Large intestine (tissue), 3 donors: ENCODE results near the gene APRT. TPM values are rescaled to one million over a fixed set of nuclear protein-coding genes. Genes with fewer than 3 reads are reported as not detected.

Source experiments
- DNase-seq, 2 donors: peaks; one replicate each; pipeline versions ENCODE4 v3.0.0 to v3.0.0-alpha.2; 2013
- H3K27ac ChIP-seq: one replicate; pipeline ENCODE4 v1.5.1; 2013; ENCODE audit warnings: low read length
- H3K27me3 ChIP-seq: 2 replicates; pipeline ENCODE4 v1.6.1; 2013; ENCODE audit warnings: low read length; ENCODE audit not compliant: control insufficient read depth, insufficient read depth
- H3K36me3 ChIP-seq: 2 replicates; pipeline ENCODE4 v1.6.1; 2013; ENCODE audit warnings: low read length; ENCODE audit not compliant: control insufficient read depth, insufficient read depth
- H3K4me1 ChIP-seq: one replicate; pipeline ENCODE4 v1.6.1; 2013; ENCODE audit warnings: low read length; ENCODE audit not compliant: control insufficient read depth, insufficient read depth
- H3K4me3 ChIP-seq: one replicate; pipeline ENCODE4 v1.5.1; 2013; ENCODE audit warnings: low read length
- H3K9me3 ChIP-seq: one replicate; pipeline ENCODE4 v1.6.1; 2013; ENCODE audit warnings: mild to moderate bottlenecking, low read depth, low read length, moderate library complexity; ENCODE audit not compliant: control insufficient read depth
- WGBS: methylation state at CpG from one replicate; pipeline ENCODE4 v1.1.5; 2013; ENCODE audit warnings: low lambda C conversion rate; ENCODE audit not compliant: insufficient coverage; 5-methylcytosine and 5-hydroxymethylcytosine counted together
- polyA plus RNA-seq: library from polyadenylated mRNA; unstranded; fragments of 120-200 nt; gene quantifications from one replicate; pipeline ENCODE4 v1.2.1, GENCODE V29; 2013

Gene APRT
- polyA plus RNA-seq, 1 donor = 117 TPM

- peaks cover 7% of the 10 kb centered on the region for H3K4me1 ChIP-seq
- H3K4me3 ChIP-seq = no peak overlapping the region
- H3K27me3 ChIP-seq = no peaks in the 10 kb centered on the region
- H3K9me3 ChIP-seq = peaks cover 3% of the 10 kb centered on the region
- no peaks in the 10 kb centered on the region for H3K36me3 ChIP-seq
- H3K27ac ChIP-seq = no peak overlapping the region
- DNase-seq = no peak
- no CpG with 5 or more reads among the region's 17 CpGs for WGBS
Measured at GRCh38 chr16:88799569-88800276, 12.0 kb downstream of the APRT start.

GRCh38 chr16:88798772-88799455, 12.8 kb downstream of the APRT start:
- no peak overlapping the region for H3K27ac ChIP-seq
- H3K27me3 ChIP-seq = no peaks in the 10 kb centered on the region
- H3K9me3 ChIP-seq = no peaks in the 10 kb centered on the region

GRCh38 chr16:88798073-88798472, 13.7 kb downstream of the APRT start:
- 100% methylated on average over 1 of the region's 4 CpGs for WGBS
- Histone ChIP-seq H3K4me1 (peaks cover 10% of the 10 kb centered on the region), H3K9me3 (no peaks in the 10 kb centered on the region), H3K27ac (no peak overlapping the region), H3K36me3 (no peaks in the 10 kb centered on the region), H3K27me3 (no peaks in the 10 kb centered on the region), H3K4me3 (no peak overlapping the region)
- DNase-seq = no peak

More at GRCh38 chr16:88798772-88799455, 12.8 kb downstream of the APRT start:
- H3K36me3 ChIP-seq = no peaks in the 10 kb centered on the region
- DNase-seq = no peak
- no peak overlapping the region for H3K4me3 ChIP-seq
- peaks cover 4% of the 10 kb centered on the region for H3K4me1 ChIP-seq

DNA sequence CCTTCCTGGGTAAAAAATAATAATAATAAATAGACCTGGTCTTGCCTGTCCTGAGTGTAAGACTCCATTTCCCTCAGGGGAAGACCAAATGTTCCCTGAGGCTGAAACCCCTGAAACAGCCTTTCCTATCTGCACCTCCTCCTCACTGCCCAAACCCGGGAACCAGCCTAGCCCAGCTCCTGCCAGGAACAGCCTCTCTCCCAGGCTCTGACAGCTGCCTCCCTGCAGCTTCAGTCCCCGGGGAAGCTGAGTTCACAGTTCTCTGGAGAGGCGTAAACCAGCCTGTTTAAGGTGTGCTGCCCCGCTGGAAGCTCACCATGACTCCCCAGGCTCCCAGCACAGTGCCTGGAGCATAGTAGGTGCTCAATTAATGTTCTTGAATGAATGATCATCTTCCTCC, 15.4 kb downstream of the APRT start:
- no peaks in the 10 kb centered on the region for H3K36me3 ChIP-seq
- H3K9me3 ChIP-seq = no peaks in the 10 kb centered on the region
- no peak overlapping the region for H3K27ac ChIP-seq
- no CpG with 5 or more reads among the region's 4 CpGs for WGBS
- H3K4me1 ChIP-seq = peaks cover 14% of the 10 kb centered on the region
- DNase-seq = no peak
- no peak overlapping the region for H3K4me3 ChIP-seq
- no peaks in the 10 kb centered on the region for H3K27me3 ChIP-seq

- peak overlapping the region; percentile 16 for H3K27ac ChIP-seq
- DNase-seq = peak; percentile 64 to 83
Measured at GRCh38 chr16:88793251-88793954, 18.3 kb downstream of the APRT start.

GRCh38 chr16:88792668-88793250, 19.0 kb downstream of the APRT start:
- DNase-seq = no peak
- peaks cover 14% of the 10 kb centered on the region for H3K4me1 ChIP-seq
- no peak overlapping the region for H3K27ac ChIP-seq
- H3K9me3 ChIP-seq = no peaks in the 10 kb centered on the region
- no peaks in the 10 kb centered on the region for H3K27me3 ChIP-seq
- no CpG with 5 or more reads among the region's 12 CpGs for WGBS
- H3K36me3 ChIP-seq = no peaks in the 10 kb centered on the region
- no peak overlapping the region for H3K4me3 ChIP-seq

More at GRCh38 chr16:88793251-88793954, 18.3 kb downstream of the APRT start:
- H3K4me1 ChIP-seq = peaks cover 14% of the 10 kb centered on the region
- H3K9me3 ChIP-seq = no peaks in the 10 kb centered on the region
- no peaks in the 10 kb centered on the region for H3K36me3 ChIP-seq
- WGBS = no CpG with 5 or more reads among the region's 35 CpGs
- H3K27me3 ChIP-seq = no peaks in the 10 kb centered on the region
- H3K4me3 ChIP-seq = peak overlapping the region; percentile 9

DNA sequence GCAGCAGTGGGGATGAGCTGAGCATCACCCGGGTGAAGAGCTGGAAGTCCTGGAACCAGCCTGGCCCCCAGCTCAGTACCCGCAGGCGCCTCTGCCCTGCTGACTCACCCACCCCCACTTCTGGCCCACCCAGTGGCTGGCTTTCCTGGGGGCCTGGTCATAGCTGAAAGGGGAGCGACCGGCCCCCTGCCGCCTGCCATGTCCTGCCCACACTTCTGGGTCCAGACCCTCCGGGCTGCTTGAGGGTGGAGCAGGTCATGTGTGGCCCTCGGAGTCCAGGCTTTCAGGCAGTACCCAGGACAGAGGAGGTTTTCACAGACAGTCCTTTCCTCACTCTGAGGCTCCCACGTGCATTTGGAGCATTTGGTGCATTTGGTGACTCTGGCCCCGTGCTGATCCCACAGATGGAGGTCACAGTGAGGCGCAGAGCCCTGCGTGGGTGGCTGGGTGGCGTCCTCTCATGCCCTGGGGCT, 19.6 kb downstream of the APRT start:
- Histone ChIP-seq H3K27me3 (no peaks in the 10 kb centered on the region), H3K4me3 (no peak overlapping the region)

GRCh38 chr16:88790312-88791211, 21.2 kb downstream of the APRT start:
- H3K4me3 ChIP-seq = no peak overlapping the region
- H3K36me3 ChIP-seq = no peaks in the 10 kb centered on the region
- H3K27ac ChIP-seq = no peak overlapping the region
- no CpG with 5 or more reads among the region's 24 CpGs for WGBS
- no peak for DNase-seq
- no peaks in the 10 kb centered on the region for H3K27me3 ChIP-seq
- peaks cover 18% of the 10 kb centered on the region for H3K4me1 ChIP-seq
- no peaks in the 10 kb centered on the region for H3K9me3 ChIP-seq

More for the DNA sequence above, 19.6 kb downstream of the APRT start:
- no peaks in the 10 kb centered on the region for H3K36me3 ChIP-seq
- H3K9me3 ChIP-seq = no peaks in the 10 kb centered on the region
- no CpG with 5 or more reads among the region's 13 CpGs for WGBS
- no peak for DNase-seq
- peaks cover 18% of the 10 kb centered on the region for H3K4me1 ChIP-seq
- H3K27ac ChIP-seq = no peak overlapping the region

GRCh38 chr16:88789594-88789993, 22.1 kb downstream of the APRT start:
- Histone ChIP-seq H3K36me3 (no peaks in the 10 kb centered on the region), H3K4me1 (peaks cover 18% of the 10 kb centered on the region), H3K27me3 (no peaks in the 10 kb centered on the region), H3K9me3 (no peaks in the 10 kb centered on the region), H3K27ac (no peak overlapping the region), H3K4me3 (no peak overlapping the region)
- 80% methylated on average over 1 of the region's 7 CpGs for WGBS
- DNase-seq = no peak
